Osteocyte (in vitro differentiated cells): ENCODE data around the gene MYO3B. TPM values are rescaled to one million over a fixed set of nuclear protein-coding genes. Genes with fewer than 3 reads are reported as not detected.

Experiments used
- DNase-seq: peaks from one replicate; pipeline ENCODE4 v3.0.0; 2021; ENCODE audit warnings: mixed read lengths; ENCODE audit not compliant: unreplicated experiment; ENCODE audit errors: extremely low spot score
- H3K27ac Mint-ChIP-seq: one replicate; pipeline ENCODE4 v1.8.0; 2021; ENCODE audit warnings: mild to moderate bottlenecking, mixed read lengths; ENCODE audit not compliant: unreplicated experiment
- H3K27me3 Mint-ChIP-seq: one replicate; pipeline ENCODE4 v1.8.0; 2021; ENCODE audit warnings: mixed read lengths; ENCODE audit not compliant: unreplicated experiment
- H3K36me3 Mint-ChIP-seq: one replicate; pipeline ENCODE4 v1.8.0; 2021; ENCODE audit warnings: mixed read lengths; ENCODE audit not compliant: unreplicated experiment
- H3K4me1 Mint-ChIP-seq: one replicate; pipeline ENCODE4 v1.8.0; 2021; ENCODE audit warnings: mixed read lengths; ENCODE audit not compliant: unreplicated experiment
- H3K4me3 Mint-ChIP-seq: one replicate; pipeline ENCODE4 v1.8.0; 2021; ENCODE audit warnings: mild to moderate bottlenecking, moderate library complexity, mixed read lengths; ENCODE audit not compliant: unreplicated experiment
- H3K9me3 Mint-ChIP-seq: one replicate; pipeline ENCODE4 v1.8.0; 2021; ENCODE audit warnings: mixed read lengths; ENCODE audit not compliant: unreplicated experiment
- total RNA-seq: library from RNA; stranded (reverse); gene quantifications from 2 replicates; pipeline ENCODE4 v1.2.1, GENCODE V29; 2021
- TF ChIP-seq, protein P1 (sequence below): fragments of 200-600 bp; sonication (generic); IDR thresholded peaks from 2 replicates; pipeline ENCODE4 v1.5.0; 2021; ENCODE audit warnings: antibody characterized with exemption, mild to moderate bottlenecking, moderate library complexity

The MYO3B gene
- total RNA-seq, 1 donor from 2014 or later, result not detected

DNA sequence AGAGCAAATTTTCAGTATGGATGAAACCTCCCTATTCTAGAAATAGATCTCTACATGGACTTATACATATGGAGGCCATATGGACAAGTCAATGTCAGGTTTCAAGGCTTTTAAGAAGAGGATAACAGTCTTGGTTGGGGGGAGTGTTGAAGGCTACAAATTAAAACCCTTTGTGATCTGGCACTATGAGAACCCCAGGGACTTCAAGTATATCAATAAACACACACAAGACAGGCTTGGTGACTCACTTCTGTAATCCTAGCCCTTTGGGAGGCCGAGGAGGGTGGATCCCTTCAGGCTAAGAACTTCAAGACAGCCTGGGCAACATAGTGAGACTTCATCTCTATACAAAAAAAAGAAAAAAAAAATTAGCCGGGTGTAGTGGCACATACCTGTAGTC is 410.0 kb downstream of the MYO3B start:
- no peak overlapping the region for H3K4me3 Mint-ChIP-seq
- no peaks in the 10 kb centered on the region for H3K4me1 Mint-ChIP-seq
- no peaks in the 10 kb centered on the region for H3K36me3 Mint-ChIP-seq
- DNase-seq, result no peak
- H3K27me3 Mint-ChIP-seq, result peaks cover 28% of the 10 kb centered on the region
- no peak overlapping the region for H3K27ac Mint-ChIP-seq
- TF ChIP-seq, protein P1, sequence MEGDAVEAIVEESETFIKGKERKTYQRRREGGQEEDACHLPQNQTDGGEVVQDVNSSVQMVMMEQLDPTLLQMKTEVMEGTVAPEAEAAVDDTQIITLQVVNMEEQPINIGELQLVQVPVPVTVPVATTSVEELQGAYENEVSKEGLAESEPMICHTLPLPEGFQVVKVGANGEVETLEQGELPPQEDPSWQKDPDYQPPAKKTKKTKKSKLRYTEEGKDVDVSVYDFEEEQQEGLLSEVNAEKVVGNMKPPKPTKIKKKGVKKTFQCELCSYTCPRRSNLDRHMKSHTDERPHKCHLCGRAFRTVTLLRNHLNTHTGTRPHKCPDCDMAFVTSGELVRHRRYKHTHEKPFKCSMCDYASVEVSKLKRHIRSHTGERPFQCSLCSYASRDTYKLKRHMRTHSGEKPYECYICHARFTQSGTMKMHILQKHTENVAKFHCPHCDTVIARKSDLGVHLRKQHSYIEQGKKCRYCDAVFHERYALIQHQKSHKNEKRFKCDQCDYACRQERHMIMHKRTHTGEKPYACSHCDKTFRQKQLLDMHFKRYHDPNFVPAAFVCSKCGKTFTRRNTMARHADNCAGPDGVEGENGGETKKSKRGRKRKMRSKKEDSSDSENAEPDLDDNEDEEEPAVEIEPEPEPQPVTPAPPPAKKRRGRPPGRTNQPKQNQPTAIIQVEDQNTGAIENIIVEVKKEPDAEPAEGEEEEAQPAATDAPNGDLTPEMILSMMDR, result no peak
- no peaks in the 10 kb centered on the region for H3K9me3 Mint-ChIP-seq

DNA sequence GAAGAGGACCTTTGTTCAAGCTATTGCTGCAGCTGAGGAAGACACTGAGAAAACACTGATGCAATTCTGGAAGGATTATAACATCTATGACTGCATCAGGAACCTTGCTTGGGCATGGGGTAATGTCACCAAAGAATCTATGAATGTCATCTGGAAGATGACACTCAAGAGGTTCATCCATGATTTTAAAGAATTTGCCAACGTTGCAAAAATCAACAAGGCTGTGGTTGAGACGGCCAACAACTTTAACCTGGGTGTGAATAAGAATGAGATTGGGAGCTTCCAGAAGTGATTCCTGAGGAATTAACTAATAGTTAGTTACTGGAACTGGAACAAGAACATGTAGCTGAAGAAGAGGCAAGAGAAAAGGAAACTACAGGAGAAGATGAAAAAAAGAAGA is 410.8 kb downstream of the MYO3B start:
- H3K36me3 Mint-ChIP-seq, result no peaks in the 10 kb centered on the region

DNA sequence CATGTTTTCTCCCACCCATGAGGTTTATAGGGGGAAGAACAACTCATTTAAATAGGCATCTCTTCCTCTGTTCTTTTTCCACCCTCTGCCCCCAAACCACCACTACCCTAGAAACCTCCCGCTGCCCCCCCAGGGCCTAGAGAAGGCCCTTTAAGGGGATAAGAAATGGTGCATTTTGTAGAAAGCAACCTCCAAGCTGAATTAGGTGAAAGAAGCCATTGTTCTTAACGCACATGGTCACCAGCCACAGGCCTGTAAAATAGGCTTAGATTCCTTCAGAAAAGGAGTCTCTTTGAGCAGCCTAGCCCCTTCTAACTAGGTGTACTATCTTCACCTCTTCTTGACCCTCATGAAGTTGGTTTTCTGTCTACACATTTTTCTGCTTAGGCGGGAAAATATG is 418.6 kb downstream of the MYO3B start:
- Mint-ChIP-seq H3K9me3 (no peaks in the 10 kb centered on the region), H3K27me3 (peaks cover 17% of the 10 kb centered on the region), H3K36me3 (no peaks in the 10 kb centered on the region), H3K27ac (no peak overlapping the region), H3K4me3 (no peak overlapping the region), H3K4me1 (no peaks in the 10 kb centered on the region)
- no peak for DNase-seq
- TF ChIP-seq, protein P1, result no peak

More for the DNA sequence above, 410.8 kb downstream of the MYO3B start:
- no peaks in the 10 kb centered on the region for H3K4me1 Mint-ChIP-seq
- no peak overlapping the region for H3K27ac Mint-ChIP-seq
- H3K27me3 Mint-ChIP-seq, result peaks cover 27% of the 10 kb centered on the region
- H3K4me3 Mint-ChIP-seq, result no peak overlapping the region
- H3K9me3 Mint-ChIP-seq, result no peaks in the 10 kb centered on the region
- TF ChIP-seq, protein P1, result no peak
- DNase-seq, result no peak

DNA sequence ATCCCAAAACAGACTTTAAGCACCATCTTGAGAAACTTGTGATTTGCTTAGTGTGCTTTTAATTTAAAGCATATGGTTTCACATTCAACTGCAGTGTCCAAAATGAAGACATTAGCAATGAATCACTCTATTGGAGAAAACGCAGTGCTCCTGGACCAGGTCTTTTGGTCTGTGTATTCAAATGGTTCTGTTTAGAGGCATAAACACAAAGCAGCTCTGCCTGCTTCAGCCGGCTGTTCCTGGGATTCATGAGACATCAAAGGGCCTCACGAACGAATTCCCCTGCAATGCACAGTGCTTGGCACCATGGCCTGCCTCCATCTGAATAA is 420.1 kb downstream of the MYO3B start:
- Mint-ChIP-seq H3K36me3 (no peaks in the 10 kb centered on the region), H3K4me3 (no peak overlapping the region), H3K9me3 (no peaks in the 10 kb centered on the region), H3K27me3 (peaks cover 17% of the 10 kb centered on the region), H3K4me1 (no peaks in the 10 kb centered on the region), H3K27ac (no peak overlapping the region)
- no peak for DNase-seq
- TF ChIP-seq, protein P1, result no peak

DNA sequence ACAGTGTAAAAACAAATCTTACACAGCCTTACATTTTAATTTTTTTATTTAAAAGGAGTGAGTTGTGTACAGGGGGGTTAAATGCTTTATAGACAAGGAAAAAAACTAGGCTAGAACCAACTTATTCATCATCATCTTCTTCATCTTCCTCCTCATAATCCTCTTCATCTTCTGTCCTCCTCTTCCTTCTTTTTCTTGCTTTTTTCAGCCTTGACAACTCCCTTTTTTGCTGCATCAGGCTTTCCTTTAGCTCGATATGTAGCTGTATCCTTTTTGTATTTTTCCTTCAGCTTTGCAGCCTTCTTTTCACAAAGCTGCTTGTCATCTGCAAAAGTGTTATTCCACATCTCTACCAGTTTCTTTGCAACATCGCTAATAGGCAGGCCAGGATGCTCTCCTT is 423.5 kb downstream of the MYO3B start:
- Mint-ChIP-seq H3K4me1 (no peaks in the 10 kb centered on the region), H3K36me3 (no peaks in the 10 kb centered on the region), H3K27ac (no peak overlapping the region), H3K4me3 (no peak overlapping the region), H3K27me3 (peaks cover 26% of the 10 kb centered on the region), H3K9me3 (no peaks in the 10 kb centered on the region)
- TF ChIP-seq, protein P1, result no peak
- no peak for DNase-seq
